Stimulated activated naive CD8-positive, alpha-beta T cell treated with anti-CD3 and anti-CD28 coated beads, Interleukin-15, Interleukin-2, amounts not matched to agents 100 ng/mL and 50 ng/mL, for 24 hours (primary cell): ENCODE data around the gene IL1B.
"Not testable (repeated sequence)": the region's sequence is repeated elsewhere in the genome, so short reads cannot be mapped to it uniquely, and the experiment has no call there.

Experiments
- H3K27ac Mint-ChIP-seq: one replicate; pipeline ENCODE4 v1.8.0; 2021; ENCODE audit warnings: mild to moderate bottlenecking, mixed read lengths
- H3K27me3 Mint-ChIP-seq: one replicate; pipeline ENCODE4 v1.8.0; 2021; ENCODE audit warnings: mixed read lengths
- H3K36me3 Mint-ChIP-seq: one replicate; pipeline ENCODE4 v1.8.0; 2021; ENCODE audit warnings: low read depth, mixed read lengths
- H3K4me1 Mint-ChIP-seq: one replicate; pipeline ENCODE4 v1.8.0; 2021; ENCODE audit warnings: low read depth, mixed read lengths
- H3K4me3 Mint-ChIP-seq: one replicate; pipeline ENCODE4 v1.8.0; 2021; ENCODE audit warnings: mild to moderate bottlenecking, mixed read lengths
- H3K9me3 Mint-ChIP-seq: one replicate; pipeline ENCODE4 v1.8.0; 2021; ENCODE audit warnings: mixed read lengths

The IL1B gene

DNA sequence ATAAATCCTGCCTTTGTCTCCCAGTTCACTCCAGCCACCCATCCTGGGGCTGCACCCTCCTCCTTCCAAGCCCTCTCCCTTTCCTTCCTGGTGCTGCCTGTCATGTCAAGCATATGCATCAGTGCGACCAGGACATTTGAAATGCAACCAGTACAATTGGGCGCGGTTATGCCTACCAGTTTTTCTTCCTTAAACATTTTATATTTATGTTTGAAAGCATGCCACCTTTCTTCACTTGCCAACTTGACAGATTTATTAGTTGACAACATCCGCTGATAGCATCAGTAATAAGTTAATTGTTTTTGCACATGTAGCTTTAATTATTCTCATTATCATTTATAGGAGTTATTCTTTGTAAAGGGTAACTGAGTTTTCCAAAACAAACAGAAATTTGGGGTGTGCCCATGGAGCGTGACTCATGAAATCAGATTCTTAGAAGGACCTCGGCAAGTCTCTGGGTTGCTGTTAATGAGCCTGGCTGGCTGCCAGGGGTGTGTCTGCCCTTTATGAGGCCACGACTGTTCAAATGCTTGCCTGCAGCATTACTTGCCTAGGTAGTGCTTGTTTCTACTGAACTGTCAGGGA, 32.8 kb upstream of the IL1B start:
- peaks cover 37% of the 10 kb centered on the region for H3K27me3 Mint-ChIP-seq
- H3K9me3 Mint-ChIP-seq = no peaks in the 10 kb centered on the region
- H3K4me3 Mint-ChIP-seq = no peak overlapping the region
- H3K4me1 Mint-ChIP-seq = peaks cover 5% of the 10 kb centered on the region
- no peaks in the 10 kb centered on the region for H3K36me3 Mint-ChIP-seq
- H3K27ac Mint-ChIP-seq = peak overlapping the region; percentile 10

GRCh38 chr2:112867701-112868631, 31.4 kb upstream of the IL1B start:
- H3K4me1 Mint-ChIP-seq = peaks cover 5% of the 10 kb centered on the region
- no peak overlapping the region for H3K4me3 Mint-ChIP-seq
- H3K27ac Mint-ChIP-seq = no peak overlapping the region
- H3K9me3 Mint-ChIP-seq = no peaks in the 10 kb centered on the region
- no peaks in the 10 kb centered on the region for H3K36me3 Mint-ChIP-seq
- H3K27me3 Mint-ChIP-seq = peaks cover 37% of the 10 kb centered on the region

DNA sequence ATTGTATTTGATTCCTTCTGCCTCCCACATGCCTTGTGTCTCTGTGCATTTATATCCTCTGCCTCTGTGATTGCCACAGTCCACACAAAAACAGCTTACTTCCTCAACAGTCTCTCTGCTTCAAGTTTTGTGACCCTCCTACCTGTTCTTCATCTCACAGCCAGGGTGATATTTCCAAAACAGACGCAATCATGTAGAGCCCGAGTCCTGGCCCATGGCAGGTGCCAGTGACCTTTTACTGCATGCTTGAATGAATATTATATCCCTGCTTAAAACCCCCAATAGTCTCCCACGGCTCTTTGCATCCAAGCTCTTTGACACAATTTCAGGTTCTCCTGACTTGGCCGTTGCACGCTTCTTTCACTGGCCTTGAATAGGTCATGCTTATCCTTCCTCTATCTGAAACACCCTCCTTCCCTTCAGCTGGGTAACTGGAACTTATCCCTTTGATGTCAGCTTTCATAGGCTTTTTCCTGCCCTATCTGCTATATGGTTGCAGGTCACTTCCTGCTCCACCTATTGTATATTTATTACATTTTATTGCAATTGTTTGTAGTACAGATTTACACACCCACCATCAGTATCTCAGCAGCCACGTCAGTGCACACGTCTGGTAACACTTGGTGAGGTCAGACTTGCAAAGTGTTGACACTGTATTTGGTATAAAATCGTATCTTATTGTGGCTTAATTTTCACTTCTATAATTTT, 29.7 kb upstream of the IL1B start:
- Mint-ChIP-seq H3K4me1 (peaks cover 5% of the 10 kb centered on the region), H3K4me3 (no peak overlapping the region), H3K27ac (no peak overlapping the region), H3K36me3 (no peaks in the 10 kb centered on the region), H3K9me3 (no peaks in the 10 kb centered on the region), H3K27me3 (peaks cover 21% of the 10 kb centered on the region)

- H3K27ac Mint-ChIP-seq = no peak overlapping the region
Observed at GRCh38 chr2:112864072-112864471, 27.5 kb upstream of the IL1B start.

GRCh38 chr2:112859406-112860183, 23.0 kb upstream of the IL1B start:
- not testable (repeated sequence) for H3K27ac Mint-ChIP-seq, H3K27me3 Mint-ChIP-seq, H3K4me1 Mint-ChIP-seq, H3K4me3 Mint-ChIP-seq
- H3K9me3 Mint-ChIP-seq = peaks cover 11% of the 10 kb centered on the region
- H3K36me3 Mint-ChIP-seq = peaks cover 12% of the 10 kb centered on the region

More at GRCh38 chr2:112864072-112864471, 27.5 kb upstream of the IL1B start:
- H3K4me3 Mint-ChIP-seq = no peak overlapping the region
- H3K27me3 Mint-ChIP-seq = peaks cover 7% of the 10 kb centered on the region
- H3K4me1 Mint-ChIP-seq = no peaks in the 10 kb centered on the region
- peaks cover 8% of the 10 kb centered on the region for H3K9me3 Mint-ChIP-seq
- H3K36me3 Mint-ChIP-seq = peaks cover 4% of the 10 kb centered on the region

DNA sequence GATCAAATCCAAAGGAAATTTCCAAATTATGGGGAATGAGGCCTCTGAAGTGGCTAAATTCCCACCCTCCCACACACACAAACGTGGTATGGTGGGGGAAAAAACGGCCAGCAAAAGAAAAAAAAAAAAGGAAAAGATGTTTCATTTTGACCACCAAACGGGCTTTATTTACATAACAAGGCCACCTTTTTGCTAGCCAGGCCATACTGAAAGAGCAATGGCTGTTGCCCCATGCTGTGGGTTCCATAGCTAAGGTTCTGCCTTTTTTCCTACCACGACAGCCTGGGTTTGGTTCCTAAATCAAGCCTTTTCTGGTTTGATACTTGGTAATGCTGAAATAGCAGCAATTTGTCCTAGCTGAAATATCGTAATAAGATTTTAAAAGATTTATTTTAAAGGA, 14.0 kb upstream of the IL1B start:
- H3K27ac Mint-ChIP-seq = no peak overlapping the region
- no peaks in the 10 kb centered on the region for H3K36me3 Mint-ChIP-seq
- no peak overlapping the region for H3K4me3 Mint-ChIP-seq
- peaks cover 22% of the 10 kb centered on the region for H3K27me3 Mint-ChIP-seq
- no peaks in the 10 kb centered on the region for H3K9me3 Mint-ChIP-seq
- H3K4me1 Mint-ChIP-seq = peaks cover 5% of the 10 kb centered on the region

DNA sequence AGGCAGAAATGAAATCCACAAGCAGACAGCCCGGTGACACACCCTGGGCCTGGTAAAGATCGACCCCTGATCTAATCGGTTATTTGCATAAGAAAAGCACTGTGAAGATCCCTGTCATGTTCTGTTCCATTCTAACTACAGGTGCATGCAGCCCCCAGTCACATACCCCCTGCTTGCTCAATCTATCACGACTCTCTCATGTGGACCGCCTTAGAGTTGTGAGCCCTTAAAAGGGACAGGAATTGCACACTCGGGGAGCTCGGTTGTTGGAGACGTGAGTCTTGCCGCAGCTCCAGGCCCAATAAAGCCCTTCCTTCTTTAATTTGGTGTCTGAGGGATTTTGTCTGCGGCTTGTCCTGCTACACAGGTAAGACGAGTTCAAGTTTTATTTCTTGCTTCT, 13.4 kb upstream of the IL1B start:
- Mint-ChIP-seq H3K9me3 (no peaks in the 10 kb centered on the region), H3K27ac (no peak overlapping the region), H3K4me3 (no peak overlapping the region), H3K4me1 (peaks cover 5% of the 10 kb centered on the region), H3K36me3 (no peaks in the 10 kb centered on the region), H3K27me3 (peaks cover 22% of the 10 kb centered on the region)

DNA sequence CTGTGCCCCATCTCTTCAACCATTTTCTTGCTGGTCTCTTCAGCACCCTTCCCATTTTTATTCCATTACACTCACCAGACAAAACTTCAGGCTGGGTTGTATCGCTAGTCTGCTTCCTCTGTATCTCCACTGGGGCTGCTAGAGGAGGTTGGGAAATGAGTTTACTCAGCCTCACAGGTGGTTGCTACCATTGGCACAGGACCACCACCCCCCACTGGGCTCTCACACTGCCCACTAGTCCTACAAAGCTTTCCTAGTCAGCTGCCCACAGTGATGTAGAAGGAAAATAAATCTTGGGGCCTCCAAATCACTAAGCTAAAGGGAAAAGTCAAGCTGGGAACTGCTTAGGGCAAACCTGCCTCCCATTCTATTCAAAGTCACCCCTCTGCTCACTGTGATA, 12.3 kb upstream of the IL1B start:
- Mint-ChIP-seq H3K4me3 (no peak overlapping the region), H3K4me1 (no peaks in the 10 kb centered on the region), H3K27me3 (peaks cover 22% of the 10 kb centered on the region), H3K27ac (no peak overlapping the region), H3K9me3 (no peaks in the 10 kb centered on the region), H3K36me3 (no peaks in the 10 kb centered on the region)

GRCh38 chr2:112846031-112846430, 9.5 kb upstream of the IL1B start:
- H3K9me3 Mint-ChIP-seq = no peaks in the 10 kb centered on the region
- peaks cover 39% of the 10 kb centered on the region for H3K27me3 Mint-ChIP-seq
- H3K27ac Mint-ChIP-seq = no peak overlapping the region
- H3K4me1 Mint-ChIP-seq = peaks cover 4% of the 10 kb centered on the region
- H3K4me3 Mint-ChIP-seq = no peak overlapping the region
- no peaks in the 10 kb centered on the region for H3K36me3 Mint-ChIP-seq

GRCh38 chr2:112843836-112844235, 7.3 kb upstream of the IL1B start:
- peaks cover 32% of the 10 kb centered on the region for H3K27me3 Mint-ChIP-seq
- H3K4me3 Mint-ChIP-seq = no peak overlapping the region
- H3K27ac Mint-ChIP-seq = no peak overlapping the region
- H3K36me3 Mint-ChIP-seq = no peaks in the 10 kb centered on the region
- peaks cover 5% of the 10 kb centered on the region for H3K4me1 Mint-ChIP-seq
- H3K9me3 Mint-ChIP-seq = no peaks in the 10 kb centered on the region

GRCh38 chr2:112843288-112843687, 6.7 kb upstream of the IL1B start:
- peaks cover 38% of the 10 kb centered on the region for H3K27me3 Mint-ChIP-seq
- no peak overlapping the region for H3K27ac Mint-ChIP-seq
- H3K4me1 Mint-ChIP-seq = peaks cover 5% of the 10 kb centered on the region
- no peak overlapping the region for H3K4me3 Mint-ChIP-seq
- no peaks in the 10 kb centered on the region for H3K9me3 Mint-ChIP-seq
- H3K36me3 Mint-ChIP-seq = no peaks in the 10 kb centered on the region

DNA sequence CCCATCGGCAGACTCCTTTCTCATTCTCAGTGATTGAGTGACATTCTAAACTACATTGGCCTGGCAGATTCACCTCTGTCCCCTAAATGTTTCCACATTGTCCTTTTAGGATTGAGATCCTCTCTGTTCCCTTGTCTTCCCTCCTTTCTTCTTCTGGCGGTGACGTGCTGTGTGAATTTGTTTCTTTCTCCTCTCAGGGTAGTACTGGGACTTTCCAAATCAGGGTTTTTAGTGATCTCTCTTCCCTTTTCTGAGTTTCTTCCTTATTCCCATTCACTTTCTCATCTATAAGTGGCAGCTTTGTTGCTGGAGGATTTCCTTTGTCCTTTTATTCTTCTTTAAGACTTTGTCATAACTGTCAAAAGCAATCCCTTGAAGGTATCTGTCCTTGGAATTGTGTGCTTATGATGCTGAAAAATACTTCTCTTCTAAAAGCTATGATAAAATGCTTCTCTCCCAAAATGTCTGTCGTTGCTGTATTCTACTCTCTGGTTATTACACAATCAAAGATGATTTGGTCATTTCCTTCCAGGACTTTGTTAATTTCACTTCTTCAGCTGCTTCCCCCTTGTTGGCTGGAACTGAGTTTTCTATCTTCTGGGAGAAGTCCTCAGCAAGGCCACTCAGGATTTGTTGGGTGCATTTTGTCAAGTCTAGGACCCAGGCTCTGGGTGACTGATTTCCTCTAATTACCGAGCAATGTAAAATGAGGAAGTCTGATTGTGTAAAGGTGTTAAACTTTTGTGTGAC, 4.9 kb upstream of the IL1B start:
- H3K4me3 Mint-ChIP-seq = peak overlapping the region; percentile 1
- peaks cover 43% of the 10 kb centered on the region for H3K27me3 Mint-ChIP-seq
- no peaks in the 10 kb centered on the region for H3K36me3 Mint-ChIP-seq
- peak overlapping the region; percentile 34 for H3K27ac Mint-ChIP-seq
- no peaks in the 10 kb centered on the region for H3K9me3 Mint-ChIP-seq
- peaks cover 7% of the 10 kb centered on the region for H3K4me1 Mint-ChIP-seq

DNA sequence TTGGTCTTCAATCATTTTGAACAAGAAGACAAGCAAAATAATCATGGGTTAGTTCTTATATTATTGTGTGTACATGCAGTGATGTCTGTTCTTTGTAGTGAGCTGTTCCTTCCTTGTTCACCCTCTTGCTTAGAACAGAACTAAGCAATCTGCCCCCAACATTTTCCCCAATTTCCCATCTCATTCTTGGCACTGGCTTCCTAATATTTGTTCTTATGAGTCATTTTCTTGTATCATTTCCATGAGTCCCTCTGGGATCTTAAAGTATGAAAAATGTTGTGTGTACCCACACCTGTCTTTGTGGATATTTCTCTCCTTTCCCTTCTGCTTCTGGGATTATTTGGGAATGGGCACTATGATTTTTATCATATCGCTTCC, 3.5 kb upstream of the IL1B start:
- Mint-ChIP-seq H3K27ac (no peak overlapping the region), H3K4me1 (peaks cover 10% of the 10 kb centered on the region), H3K4me3 (no peak overlapping the region), H3K36me3 (no peaks in the 10 kb centered on the region), H3K27me3 (peaks cover 39% of the 10 kb centered on the region), H3K9me3 (no peaks in the 10 kb centered on the region)

DNA sequence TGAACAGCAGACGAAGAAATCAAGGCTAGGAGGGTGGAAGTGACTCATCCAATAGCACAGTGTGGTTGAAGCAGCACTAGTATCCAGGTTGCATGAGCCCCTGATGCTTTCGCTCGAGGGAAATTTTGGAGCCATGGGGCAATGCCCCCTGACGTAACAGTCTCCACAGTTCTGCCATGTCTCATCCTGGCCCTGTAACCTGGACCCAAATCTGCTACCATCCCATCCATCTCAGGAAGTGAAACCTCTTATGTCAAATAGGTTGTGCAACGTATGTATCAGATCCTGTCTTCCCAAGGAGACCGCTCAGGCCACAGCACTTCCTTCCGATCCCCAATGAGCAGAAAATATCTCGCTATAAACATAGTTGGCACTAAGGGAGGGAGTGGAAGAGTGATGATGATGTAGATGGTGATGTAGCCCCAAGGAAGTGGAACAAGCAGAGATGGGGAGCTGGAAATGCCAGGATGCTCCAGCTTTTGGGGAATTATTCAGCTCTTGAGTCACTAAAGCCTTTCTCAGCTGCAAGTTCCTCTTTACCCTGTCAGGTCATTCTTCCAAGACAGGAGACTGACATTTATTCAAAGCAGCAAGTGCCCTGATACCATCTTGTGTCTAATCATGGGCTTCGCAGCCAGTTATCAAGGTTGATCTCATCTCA, 3.0 kb upstream of the IL1B start:
- H3K36me3 Mint-ChIP-seq = no peaks in the 10 kb centered on the region
- H3K9me3 Mint-ChIP-seq = no peaks in the 10 kb centered on the region
- peaks cover 10% of the 10 kb centered on the region for H3K4me1 Mint-ChIP-seq
- peaks cover 39% of the 10 kb centered on the region for H3K27me3 Mint-ChIP-seq
- no peak overlapping the region for H3K4me3 Mint-ChIP-seq
- no peak overlapping the region for H3K27ac Mint-ChIP-seq
